GM21786 (cell line): ENCODE measurements around the gene MARCHF3.

ENCODE experiments used
- ATAC-seq: cut with Tn5 transposase; IDR thresholded peaks from one replicate; pipeline ENCODE4 v1.9.1; 2021; ENCODE audit not compliant: unreplicated experiment

MARCHF3 gene

GRCh38 chr5:126819253-126819652 lies 211.1 kb downstream of the MARCHF3 start:
- ATAC-seq, result no peak

- no peak for ATAC-seq
Measured at GRCh38 chr5:126818736-126819135, 211.6 kb downstream of the MARCHF3 start.
